HK-2 (cell line): Measurements from ENCODE around the gene RHBDD1.

Experiments
- DNase-seq: peaks from one replicate; pipeline ENCODE4 v3.0.0-alpha.2; 2018; ENCODE audit not compliant: unreplicated experiment

The RHBDD1 gene

DNA sequence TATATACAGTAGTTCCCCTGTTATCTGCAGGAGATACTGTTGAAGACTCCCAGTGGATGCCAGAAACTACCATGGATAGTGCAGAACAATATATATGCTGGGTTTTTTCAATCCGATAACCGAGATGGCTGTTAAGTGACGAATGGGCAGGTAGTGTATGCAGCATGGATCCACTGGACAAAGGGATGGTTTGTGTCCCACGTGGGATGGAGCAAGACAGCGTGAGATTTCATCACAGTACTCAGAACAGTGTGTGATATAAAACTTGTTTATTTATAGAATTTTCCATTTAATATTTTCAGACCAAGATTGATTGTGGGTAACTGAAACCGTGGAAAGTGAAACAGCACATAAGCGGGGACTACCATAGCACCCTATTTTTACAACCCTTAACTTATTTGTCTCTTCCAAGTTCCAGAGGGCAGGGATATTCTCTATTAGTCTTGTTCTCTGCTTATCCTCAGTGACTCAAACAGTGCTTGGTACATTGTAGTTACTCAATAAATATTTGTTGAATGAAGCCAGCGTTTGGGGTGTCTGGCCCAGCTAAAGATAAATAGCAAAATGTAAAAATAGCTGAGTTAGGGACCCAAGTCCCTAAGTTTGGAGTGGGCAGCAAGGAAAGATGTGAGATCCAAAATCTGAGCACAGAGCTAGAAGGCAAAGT, 50.0 kb downstream of the RHBDD1 start:
- DNase-seq, result no peak

GRCh38 chr2:226887940-226888339, 52.1 kb downstream of the RHBDD1 start:
- DNase-seq, result no peak

GRCh38 chr2:226888378-226888965, 52.6 kb downstream of the RHBDD1 start:
- no peak for DNase-seq

DNA sequence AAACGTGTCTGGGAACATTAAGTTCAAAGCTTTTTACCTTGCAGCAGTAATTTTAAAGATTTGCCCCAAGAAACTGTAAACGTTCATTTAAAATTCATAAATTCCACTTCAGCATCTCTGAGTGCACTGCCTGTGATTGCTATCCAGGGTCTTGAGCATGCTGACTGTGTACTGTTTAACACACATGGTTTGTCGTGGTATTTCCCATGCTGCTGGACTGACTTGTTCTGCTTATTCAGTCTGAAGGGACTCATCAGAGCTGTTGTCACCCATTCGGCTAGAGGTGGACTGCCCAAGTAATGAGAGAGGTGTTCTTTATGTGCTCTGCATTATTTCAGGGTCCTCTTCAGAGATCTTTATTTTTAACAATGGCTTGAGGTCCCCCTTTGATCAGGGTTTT, 53.1 kb downstream of the RHBDD1 start:
- DNase-seq, result no peak

- no peak for DNase-seq
Measured at GRCh38 chr2:226890286-226890685, 54.4 kb downstream of the RHBDD1 start.

- DNase-seq, result no peak
Measured at GRCh38 chr2:226891780-226892590, 56.1 kb downstream of the RHBDD1 start.

- no peak for DNase-seq
Measured at GRCh38 chr2:226892729-226893128, 56.9 kb downstream of the RHBDD1 start.

DNA sequence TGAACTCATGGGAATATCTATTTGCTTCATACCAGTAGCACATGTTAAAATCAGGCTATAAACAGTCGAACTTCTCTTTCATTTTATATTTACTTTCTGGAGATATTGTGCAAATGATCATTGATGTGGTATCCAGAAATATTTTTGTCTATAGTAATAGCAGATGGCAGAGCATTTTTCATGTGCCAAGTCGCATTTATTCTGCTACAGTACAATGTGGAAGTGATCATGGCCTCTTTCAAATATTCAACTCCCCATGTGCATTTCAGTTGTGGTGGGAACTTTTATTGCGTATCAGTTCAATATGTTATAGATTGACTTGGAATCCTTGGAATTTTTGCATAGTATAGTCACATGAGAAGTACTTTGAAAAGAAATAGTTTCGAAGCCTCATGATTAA, 57.4 kb downstream of the RHBDD1 start:
- DNase-seq, result no peak

GRCh38 chr2:226894752-226895151, 58.9 kb downstream of the RHBDD1 start:
- DNase-seq, result no peak

- no peak for DNase-seq
Measured at GRCh38 chr2:226895579-226895978, 59.7 kb downstream of the RHBDD1 start.

- DNase-seq, result no peak
Measured at GRCh38 chr2:226898121-226898520, 62.3 kb downstream of the RHBDD1 start.

DNA sequence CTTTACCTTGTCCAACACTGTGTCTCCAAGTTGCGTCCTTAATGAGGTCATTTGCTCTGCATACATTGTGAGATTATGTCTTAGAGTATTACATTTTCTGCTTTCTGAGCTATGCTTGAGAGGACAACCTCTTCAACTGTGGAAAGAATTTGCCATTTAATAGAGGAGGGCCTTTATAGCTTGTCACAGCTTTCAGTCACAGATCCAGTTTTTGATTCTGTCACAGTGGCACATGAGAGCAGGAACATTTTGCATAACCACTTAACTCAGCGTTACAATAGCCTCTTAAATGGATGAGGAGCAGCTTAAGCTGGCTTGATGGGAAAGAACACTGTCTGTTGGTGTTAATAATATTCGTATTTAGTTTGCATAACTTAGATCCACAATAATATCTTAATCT, 63.0 kb downstream of the RHBDD1 start:
- DNase-seq, result no peak

DNA sequence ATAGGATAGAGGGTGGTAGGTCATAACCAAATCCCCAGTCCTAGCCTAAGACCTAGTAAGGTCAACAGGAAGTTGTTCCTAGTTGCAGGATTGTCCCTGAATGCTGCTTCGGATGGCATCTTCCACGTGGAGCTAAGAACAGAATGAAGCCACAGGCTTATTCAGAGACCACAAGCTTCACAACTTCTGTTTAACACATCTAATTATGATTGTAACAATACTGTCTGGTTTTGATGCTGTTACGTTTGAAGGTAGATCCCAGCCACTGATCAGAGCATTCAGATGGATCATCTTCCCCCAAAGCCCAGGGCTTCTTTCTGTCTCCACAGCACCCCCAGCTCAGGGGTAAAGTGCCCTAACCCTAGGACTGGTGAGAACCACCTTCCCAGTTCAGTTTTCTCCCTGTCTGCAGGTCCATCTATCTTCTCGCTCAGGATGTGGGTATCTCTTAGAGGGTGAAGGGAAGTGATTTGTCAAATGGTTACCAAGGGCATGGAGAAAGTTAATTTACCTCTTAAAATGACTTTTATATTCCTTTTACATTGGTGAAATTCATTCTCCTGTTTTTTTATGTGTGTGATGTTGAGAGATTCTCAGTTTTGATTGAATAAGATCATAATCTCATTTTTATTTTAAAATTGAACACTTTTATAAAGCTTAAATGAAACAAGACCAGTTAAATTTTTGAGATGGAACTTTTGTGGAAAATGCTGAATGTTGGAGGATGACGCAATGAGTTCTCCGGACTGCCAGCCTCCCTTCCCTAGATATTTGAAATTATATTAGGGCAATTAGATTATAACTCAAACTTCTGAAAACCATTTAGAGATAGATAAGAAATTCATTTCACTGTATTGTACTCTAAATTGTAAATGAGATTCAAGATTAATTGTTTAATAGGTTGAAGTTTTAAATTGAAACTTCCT, 66.5 kb downstream of the RHBDD1 start:
- DNase-seq, result no peak

- peak; percentile 27 for DNase-seq
Measured at GRCh38 chr2:226903179-226903578, 67.3 kb downstream of the RHBDD1 start.

GRCh38 chr2:226904592-226904991, 68.7 kb downstream of the RHBDD1 start:
- DNase-seq, result no peak

DNA sequence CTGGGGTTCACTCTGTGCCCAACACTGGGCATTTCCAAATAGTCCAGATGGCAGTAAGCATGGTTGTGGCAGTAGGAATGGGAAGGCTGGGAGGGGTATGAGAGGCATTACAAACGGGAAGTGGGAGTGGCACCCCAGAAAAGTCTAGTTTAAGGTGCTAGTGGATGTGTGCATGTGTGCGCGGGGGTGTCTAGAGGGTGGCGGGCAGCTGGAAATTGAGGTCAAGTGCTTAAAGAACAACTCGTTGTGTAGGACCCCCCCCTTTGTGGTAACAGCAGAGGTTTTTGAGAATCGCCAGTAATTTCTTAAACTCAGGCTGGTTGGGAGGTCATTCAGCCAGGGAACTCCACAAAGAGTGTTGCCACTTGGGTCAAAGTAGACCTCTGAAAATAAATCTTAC, 69.9 kb downstream of the RHBDD1 start:
- DNase-seq, result no peak

DNA sequence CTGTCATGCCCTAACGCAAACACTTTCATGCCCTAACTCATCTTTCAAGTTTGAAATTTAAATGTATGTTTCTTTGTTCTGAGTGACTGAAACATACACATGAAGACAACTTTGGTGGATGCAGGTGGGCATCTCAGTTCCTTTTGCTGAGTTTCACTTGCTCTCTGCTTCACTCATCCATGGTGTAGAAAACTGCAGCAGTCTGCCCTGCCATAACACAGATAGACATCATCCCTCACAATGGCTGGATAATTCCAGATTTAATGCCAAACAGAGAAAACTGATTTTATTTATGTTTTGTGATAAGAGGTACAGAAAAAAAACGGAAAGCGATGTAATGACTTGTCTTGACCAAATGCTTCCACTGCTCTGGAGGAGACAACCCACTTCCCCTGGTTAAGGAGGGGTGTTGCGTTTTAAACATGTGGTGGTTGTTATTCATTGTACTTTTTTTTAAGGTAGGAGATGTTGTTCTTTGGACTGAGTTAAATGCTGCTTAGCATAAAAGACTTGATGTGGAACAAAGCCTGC, 70.4 kb downstream of the RHBDD1 start:
- DNase-seq, result no peak

- no peak for DNase-seq
Measured at GRCh38 chr2:226909126-226909525, 73.3 kb downstream of the RHBDD1 start.

GRCh38 chr2:226909836-226910235, 74.0 kb downstream of the RHBDD1 start:
- DNase-seq, result no peak

DNA sequence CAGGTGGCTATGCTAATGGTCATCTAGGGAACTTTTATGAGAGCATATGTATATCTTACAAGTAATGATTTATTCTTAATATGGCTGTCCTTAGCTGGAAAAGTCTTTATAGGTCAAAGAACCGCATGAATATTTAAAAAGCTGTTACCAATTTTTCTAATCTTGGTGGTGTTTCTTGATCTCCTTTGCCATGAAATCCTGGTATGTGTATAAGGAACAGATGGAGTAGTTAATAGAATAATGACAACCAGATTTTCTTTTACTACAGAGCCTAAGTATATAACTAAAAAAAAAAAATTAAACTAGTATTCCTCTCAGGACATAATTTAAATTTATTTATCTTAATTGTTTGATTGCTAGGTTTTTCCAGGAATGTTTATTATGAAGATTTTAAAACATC, 74.5 kb downstream of the RHBDD1 start:
- no peak for DNase-seq

DNA sequence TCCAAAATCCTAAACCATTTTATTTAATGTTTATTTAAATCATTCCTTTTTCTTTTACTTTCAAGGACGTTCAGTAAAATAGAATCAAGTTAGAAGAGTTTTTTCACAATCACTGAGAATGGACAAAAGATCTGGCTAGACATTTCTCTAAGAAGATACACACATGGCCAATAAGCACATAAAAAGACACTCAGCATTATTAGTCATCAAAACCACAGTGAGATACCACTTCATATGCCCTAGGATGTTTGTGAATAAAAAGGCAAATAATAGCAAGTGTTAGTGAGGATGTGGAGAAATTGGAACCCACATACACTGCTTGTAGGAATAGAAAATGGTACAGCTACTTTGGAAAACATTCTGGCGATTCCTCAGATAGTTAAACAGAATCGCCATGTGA, 76.1 kb downstream of the RHBDD1 start:
- DNase-seq, result no peak

- DNase-seq, result no peak
Measured at GRCh38 chr2:226913641-226914040, 77.8 kb downstream of the RHBDD1 start.
